Progenitor cell of endocrine pancreas (in vitro differentiated cells): ENCODE results near the gene EPHB3. TPM values are rescaled to one million over a fixed set of nuclear protein-coding genes. Genes with fewer than 3 reads are reported as not detected.
"Not testable (repeated sequence)": the region's sequence is repeated elsewhere in the genome, so short reads cannot be mapped to it uniquely, and the experiment has no call there.

Experiments
- DNase-seq: peaks from one replicate; pipeline ENCODE4 v3.0.0; 2021; ENCODE audit warnings: low spot score; ENCODE audit not compliant: unreplicated experiment
- H3K27ac Mint-ChIP-seq: 2 replicates; pipeline ENCODE4 v1.8.0; 2021; ENCODE audit warnings: mild to moderate bottlenecking, moderate library complexity, mixed read lengths
- H3K27me3 Mint-ChIP-seq: 2 replicates; pipeline ENCODE4 v1.8.0; 2021; ENCODE audit warnings: mixed read lengths
- H3K36me3 Mint-ChIP-seq: 2 replicates; pipeline ENCODE4 v1.8.0; 2022; ENCODE audit warnings: mixed read lengths; ENCODE audit not compliant: insufficient read depth
- H3K4me1 Mint-ChIP-seq: 2 replicates; pipeline ENCODE4 v1.8.0; 2021; ENCODE audit warnings: low read depth, mixed read lengths
- H3K4me3 Mint-ChIP-seq: 2 replicates; pipeline ENCODE4 v1.8.0; 2021; ENCODE audit warnings: low read depth, mild to moderate bottlenecking, moderate library complexity, mixed read lengths
- H3K9me3 Mint-ChIP-seq: 2 replicates; pipeline ENCODE4 v1.8.0; 2021; ENCODE audit warnings: low read depth, mixed read lengths
- total RNA-seq: library from RNA; stranded (reverse); gene quantifications from 2 replicates; pipeline ENCODE4 v1.2.1, GENCODE V29; 2021
- TF ChIP-seq, protein P1 (sequence below): fragments of 200-600 bp; sonication (generic); IDR thresholded peaks from one replicate; pipeline ENCODE4 v1.5.0; 2021; ENCODE audit warnings: antibody characterized with exemption, mild to moderate bottlenecking; ENCODE audit not compliant: unreplicated experiment

The EPHB3 gene
- total RNA-seq, 1 donor from 2014 or later = 11.7 TPM

DNA sequence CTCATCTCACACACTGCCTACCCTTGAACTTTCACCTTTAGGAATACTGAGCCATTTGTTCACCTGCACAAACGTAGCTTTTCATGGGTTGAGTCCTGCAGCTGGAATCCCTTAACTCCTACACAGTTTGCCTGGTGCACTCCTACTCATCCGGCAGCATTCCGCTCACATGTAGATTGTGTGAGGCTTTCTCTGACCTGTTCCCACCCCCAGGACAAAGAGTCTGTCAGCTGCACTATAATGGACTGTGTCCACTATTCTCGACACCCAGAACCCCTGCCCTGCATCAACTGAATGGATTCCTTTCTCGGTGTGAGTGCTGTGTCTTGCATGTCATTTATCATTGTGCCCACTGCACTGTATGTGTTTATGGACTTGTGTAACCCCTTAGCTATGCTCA lies 54.9 kb downstream of the EPHB3 start:
- H3K4me3 Mint-ChIP-seq = no peak overlapping the region
- H3K27ac Mint-ChIP-seq = no peak overlapping the region
- no peaks in the 10 kb centered on the region for H3K36me3 Mint-ChIP-seq

DNA sequence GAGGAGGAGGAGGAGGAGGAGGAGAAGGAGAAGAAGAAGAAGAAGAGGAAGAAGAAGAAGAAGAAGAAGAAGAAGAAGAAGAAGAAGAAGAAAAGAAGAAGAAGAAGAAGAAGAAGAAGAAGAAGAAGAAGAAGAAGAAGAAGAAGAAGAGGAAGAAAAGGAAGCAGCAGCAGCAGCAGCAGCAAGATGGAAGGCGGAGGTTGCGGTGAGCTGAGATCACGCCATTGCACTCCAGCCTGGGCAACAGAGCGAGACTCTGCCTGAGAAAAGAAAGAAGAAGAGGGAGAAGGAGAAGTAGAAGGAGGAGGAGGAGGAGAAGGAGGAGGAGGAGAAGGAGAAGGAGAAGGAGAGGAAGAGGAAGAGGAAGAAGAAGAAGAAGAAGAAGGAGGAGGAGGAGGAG lies 55.7 kb downstream of the EPHB3 start:
- H3K27me3 Mint-ChIP-seq = peaks cover 69% of the 10 kb centered on the region
- H3K4me3 Mint-ChIP-seq, H3K27ac Mint-ChIP-seq, H3K9me3 Mint-ChIP-seq, H3K4me1 Mint-ChIP-seq, DNase-seq, H3K36me3 Mint-ChIP-seq: not testable (repeated sequence)

More for the DNA sequence above, 54.9 kb downstream of the EPHB3 start:
- H3K4me1 Mint-ChIP-seq = peaks cover 8% of the 10 kb centered on the region
- TF ChIP-seq, protein P1, sequence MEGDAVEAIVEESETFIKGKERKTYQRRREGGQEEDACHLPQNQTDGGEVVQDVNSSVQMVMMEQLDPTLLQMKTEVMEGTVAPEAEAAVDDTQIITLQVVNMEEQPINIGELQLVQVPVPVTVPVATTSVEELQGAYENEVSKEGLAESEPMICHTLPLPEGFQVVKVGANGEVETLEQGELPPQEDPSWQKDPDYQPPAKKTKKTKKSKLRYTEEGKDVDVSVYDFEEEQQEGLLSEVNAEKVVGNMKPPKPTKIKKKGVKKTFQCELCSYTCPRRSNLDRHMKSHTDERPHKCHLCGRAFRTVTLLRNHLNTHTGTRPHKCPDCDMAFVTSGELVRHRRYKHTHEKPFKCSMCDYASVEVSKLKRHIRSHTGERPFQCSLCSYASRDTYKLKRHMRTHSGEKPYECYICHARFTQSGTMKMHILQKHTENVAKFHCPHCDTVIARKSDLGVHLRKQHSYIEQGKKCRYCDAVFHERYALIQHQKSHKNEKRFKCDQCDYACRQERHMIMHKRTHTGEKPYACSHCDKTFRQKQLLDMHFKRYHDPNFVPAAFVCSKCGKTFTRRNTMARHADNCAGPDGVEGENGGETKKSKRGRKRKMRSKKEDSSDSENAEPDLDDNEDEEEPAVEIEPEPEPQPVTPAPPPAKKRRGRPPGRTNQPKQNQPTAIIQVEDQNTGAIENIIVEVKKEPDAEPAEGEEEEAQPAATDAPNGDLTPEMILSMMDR = no peak
- H3K27me3 Mint-ChIP-seq = peaks cover 75% of the 10 kb centered on the region
- no peaks in the 10 kb centered on the region for H3K9me3 Mint-ChIP-seq
- DNase-seq = no peak

DNA sequence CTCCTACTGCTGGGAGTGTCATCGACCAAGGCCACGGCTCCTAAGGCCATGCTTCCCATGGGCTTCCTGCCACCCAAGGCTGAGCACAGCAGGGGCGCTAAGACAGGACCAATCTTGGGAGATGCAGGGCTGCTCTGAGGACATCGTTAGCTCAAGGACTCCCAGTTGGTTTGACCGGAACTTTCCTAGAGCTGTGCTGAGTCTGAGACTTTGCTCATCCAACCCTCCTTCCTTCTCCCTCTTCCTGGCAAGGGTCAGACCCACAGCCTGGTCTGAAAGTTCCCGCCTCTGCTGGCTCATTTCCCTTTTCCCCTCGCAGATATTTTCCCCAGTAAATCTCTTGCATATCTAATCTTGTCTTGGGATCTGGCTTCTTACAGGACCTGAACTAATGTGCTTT lies 57.2 kb downstream of the EPHB3 start:
- Mint-ChIP-seq H3K4me3 (no peak overlapping the region), H3K9me3 (no peaks in the 10 kb centered on the region), H3K4me1 (peaks cover 8% of the 10 kb centered on the region), H3K27ac (no peak overlapping the region), H3K36me3 (no peaks in the 10 kb centered on the region), H3K27me3 (peaks cover 58% of the 10 kb centered on the region)
- TF ChIP-seq, protein P1 = no peak
- DNase-seq = no peak

DNA sequence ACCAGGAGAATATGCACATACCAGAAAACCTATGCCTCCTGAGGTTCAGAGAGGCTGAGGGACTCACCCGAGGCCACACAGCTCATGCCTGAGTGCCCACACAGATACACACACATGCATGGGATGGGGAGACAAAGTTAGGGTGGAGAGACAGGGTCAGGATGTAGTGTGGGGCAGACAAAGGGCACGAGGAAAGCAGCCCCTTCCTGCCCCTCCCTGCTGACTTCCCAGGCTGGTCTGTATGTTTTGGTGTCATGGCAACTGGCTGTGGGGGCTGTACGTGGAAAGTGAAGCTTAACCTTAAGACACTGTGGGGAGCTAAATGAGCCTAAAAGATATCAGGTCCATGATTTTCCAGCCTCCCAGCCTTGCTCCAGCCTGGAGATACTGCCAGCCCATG lies 57.8 kb downstream of the EPHB3 start:
- Mint-ChIP-seq H3K27ac (no peak overlapping the region), H3K27me3 (peaks cover 53% of the 10 kb centered on the region), H3K36me3 (no peaks in the 10 kb centered on the region), H3K9me3 (no peaks in the 10 kb centered on the region), H3K4me3 (no peak overlapping the region), H3K4me1 (peaks cover 8% of the 10 kb centered on the region)
- no peak for DNase-seq
- TF ChIP-seq, protein P1 = no peak

DNA sequence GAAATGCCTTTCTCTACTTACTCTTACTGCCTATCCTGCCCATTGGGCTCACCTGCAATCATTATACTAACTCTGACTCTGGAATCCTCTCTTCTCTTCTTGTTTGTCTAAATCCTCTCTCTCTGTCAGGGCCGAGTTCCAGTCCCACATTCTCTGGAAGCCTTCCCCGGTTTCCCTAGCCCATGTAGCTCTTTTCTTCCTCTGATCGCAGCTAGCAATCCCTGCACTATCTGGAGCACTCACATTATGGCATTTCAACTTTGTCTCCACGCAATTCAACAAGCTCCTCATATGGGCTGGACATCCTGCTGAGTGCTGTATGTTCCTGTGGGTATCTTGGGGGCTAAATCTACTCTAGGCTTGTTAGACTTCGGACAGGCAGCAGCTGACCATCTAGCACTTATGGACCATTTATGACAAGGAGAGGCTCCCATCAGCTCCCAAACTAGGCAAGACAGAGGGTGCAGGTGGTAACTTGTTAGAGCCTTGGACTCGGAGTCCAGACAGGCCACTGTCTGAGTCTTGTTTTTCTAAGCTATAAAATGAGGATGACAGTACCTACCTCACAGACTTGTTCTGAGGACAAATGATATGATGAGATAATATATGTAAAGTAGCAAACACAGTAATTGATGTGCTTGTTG lies 58.3 kb downstream of the EPHB3 start:
- TF ChIP-seq, protein P1 = no peak
- DNase-seq = no peak
- peaks cover 47% of the 10 kb centered on the region for H3K27me3 Mint-ChIP-seq
- H3K9me3 Mint-ChIP-seq = no peaks in the 10 kb centered on the region
- peaks cover 8% of the 10 kb centered on the region for H3K4me1 Mint-ChIP-seq
- no peak overlapping the region for H3K4me3 Mint-ChIP-seq
- no peak overlapping the region for H3K27ac Mint-ChIP-seq
- no peaks in the 10 kb centered on the region for H3K36me3 Mint-ChIP-seq

DNA sequence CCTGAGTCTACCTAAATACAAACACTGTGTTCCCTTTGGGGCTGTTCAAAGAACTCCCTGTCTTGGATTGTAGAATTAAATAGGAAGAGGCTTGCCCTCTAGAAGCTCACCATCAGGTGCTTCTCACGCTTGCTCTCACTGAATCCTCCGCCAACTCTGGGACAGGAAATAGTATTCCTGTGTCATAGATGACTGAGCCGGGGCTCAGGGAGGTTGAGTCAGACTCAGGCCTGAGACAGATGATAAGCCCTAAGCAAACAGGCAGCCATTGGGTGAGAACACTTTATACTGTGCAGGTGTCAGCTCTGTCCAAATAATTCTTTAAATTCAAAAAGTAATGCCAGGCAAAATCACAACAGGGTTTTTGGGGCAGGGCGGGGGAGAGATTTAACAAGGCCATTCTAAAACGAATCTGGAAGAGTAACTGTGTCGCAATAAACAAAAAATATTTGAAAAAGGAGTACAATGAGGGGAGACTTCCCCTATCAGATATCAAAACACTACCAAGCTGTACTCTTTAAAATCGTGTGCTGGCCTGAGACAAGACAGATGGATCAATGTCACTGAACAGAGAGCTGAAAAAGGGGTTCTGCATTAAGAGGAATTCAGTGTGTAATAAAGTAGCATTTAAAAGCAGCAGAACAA lies 59.0 kb downstream of the EPHB3 start:
- no peaks in the 10 kb centered on the region for H3K9me3 Mint-ChIP-seq
- H3K27ac Mint-ChIP-seq = no peak overlapping the region
- peaks cover 46% of the 10 kb centered on the region for H3K27me3 Mint-ChIP-seq
- H3K36me3 Mint-ChIP-seq = no peaks in the 10 kb centered on the region
- peaks cover 8% of the 10 kb centered on the region for H3K4me1 Mint-ChIP-seq
- no peak overlapping the region for H3K4me3 Mint-ChIP-seq
- TF ChIP-seq, protein P1 = no peak
- no peak for DNase-seq

DNA sequence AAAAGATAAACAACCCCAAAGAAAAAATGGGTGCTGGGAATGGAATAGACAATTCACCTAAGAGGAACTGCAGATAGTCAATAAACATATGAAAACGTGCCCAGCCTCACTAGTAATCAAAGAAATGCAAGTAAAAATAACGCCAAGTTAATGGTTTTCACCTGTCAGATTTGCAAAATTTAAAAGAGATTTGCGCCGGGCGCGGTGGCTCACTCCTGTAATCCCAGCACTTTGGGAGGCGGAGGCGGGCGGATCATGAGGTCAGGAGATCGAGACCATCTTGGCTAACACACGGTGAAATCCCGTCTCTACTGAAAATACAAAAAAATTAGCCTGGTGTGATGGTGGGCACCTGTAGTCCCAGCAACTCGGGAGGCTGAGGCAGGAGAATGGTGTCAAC lies 60.6 kb downstream of the EPHB3 start:
- H3K36me3 Mint-ChIP-seq, H3K4me1 Mint-ChIP-seq, H3K4me3 Mint-ChIP-seq, DNase-seq, H3K27ac Mint-ChIP-seq, H3K9me3 Mint-ChIP-seq: not testable (repeated sequence)
- peaks cover 35% of the 10 kb centered on the region for H3K27me3 Mint-ChIP-seq
